ENCODE measurements around the gene HPSE2.

- no peak for TF ChIP-seq CTCF (IDR thresholded peaks at IDR 0.05)
- TF ChIP-seq POLR2AphosphoS5 (IDR thresholded peaks at IDR 0.05) = no peak
- no peak for TF ChIP-seq POLR2A (IDR thresholded peaks at IDR 0.05)
Observed at GRCh38 chr10:98407744-98408241, 827.9 kb downstream of the HPSE2 start.
